HepG2 (cell line): Measurements from ENCODE around the gene BAIAP3. TPM values are rescaled to one million over a fixed set of nuclear protein-coding genes. Genes with fewer than 3 reads are reported as not detected.

Experiments used
- FOXA1 ChIP-seq, 2 experiments: fragments of 450-650 bp in 1 of 2; sonication (generic) in 1 of 2; formaldehyde crosslinking in 1 of 2; IDR thresholded peaks; 2 replicates each; pipeline versions ENCODE4 v1.4.0 to v1.6.1; 2016 to 2020; ENCODE audit warnings: missing genetic modification reagents in 1 of 2
- GATA4 ChIP-seq: sonication (generic); IDR thresholded peaks from 2 replicates; pipeline ENCODE4 v1.6.1; 2016; ENCODE audit warnings: antibody characterized with exemption, low read depth, borderline replicate concordance
- GFI1 ChIP-seq: sonication (generic); formaldehyde crosslinking; IDR thresholded peaks from 2 replicates; pipeline ENCODE4 v1.5.0; 2020; ENCODE audit warnings: missing genetic modification reagents, mild to moderate bottlenecking, borderline replicate concordance
- HCFC1 ChIP-seq: fragments of 150-350 bp; IDR thresholded peaks from 2 replicates; pipeline ENCODE4 v1.6.1; 2014; ENCODE audit warnings: low read depth, low read length
- KLF6 ChIP-seq: IDR thresholded peaks from 2 replicates; pipeline ENCODE4 v1.8.0; 2016; ENCODE audit warnings: missing biosample characterization, missing genetic modification reagents
- MLLT10 ChIP-seq: sonication (generic); formaldehyde crosslinking; IDR thresholded peaks from 2 replicates; pipeline ENCODE4 v1.4.0; 2020; ENCODE audit warnings: missing genetic modification reagents
- PAX8 ChIP-seq: sonication (generic); formaldehyde crosslinking; IDR thresholded peaks from 2 replicates; pipeline ENCODE4 v1.8.0; 2022; ENCODE audit warnings: mild to moderate bottlenecking, missing genetic modification reagents, borderline replicate concordance
- PPARG ChIP-seq: conservative IDR thresholded peaks from 2 replicates; pipeline ENCODE4 v1.6.1; 2016; ENCODE audit warnings: missing biosample characterization, missing genetic modification reagents
- TAF1 ChIP-seq: sonication (generic); formaldehyde crosslinking; IDR thresholded peaks from 2 replicates; pipeline ENCODE4 v1.4.0; 2020; ENCODE audit warnings: missing genetic modification reagents
- ZFYVE20 ChIP-seq: sonication (generic); formaldehyde crosslinking; IDR thresholded peaks from 2 replicates; pipeline ENCODE4 v1.8.0; 2023; ENCODE audit warnings: low read depth, mild to moderate bottlenecking, moderate library complexity, missing genetic modification reagents, borderline replicate concordance
- ZNF10 ChIP-seq: sonication (generic); formaldehyde crosslinking; IDR thresholded peaks from 2 replicates; pipeline ENCODE4 v1.4.0; 2020; ENCODE audit warnings: mild to moderate bottlenecking, low read depth, missing genetic modification reagents, borderline replicate concordance
- ZNF546 ChIP-seq: sonication (generic); formaldehyde crosslinking; conservative IDR thresholded peaks from 2 replicates; pipeline ENCODE4 v1.8.1; 2023; ENCODE audit warnings: mild to moderate bottlenecking, missing genetic modification reagents
- ZNF775 ChIP-seq: sonication (generic); formaldehyde crosslinking; IDR thresholded peaks from 2 replicates; pipeline ENCODE4 v1.4.0; 2020; ENCODE audit warnings: missing genetic modification reagents, mild to moderate bottlenecking, moderate library complexity, borderline replicate concordance
- ZNF781 ChIP-seq: sonication (generic); formaldehyde crosslinking; IDR thresholded peaks from 2 replicates; pipeline ENCODE4 v1.5.1; 2020; ENCODE audit warnings: borderline replicate concordance, mild to moderate bottlenecking, missing genetic modification reagents; ENCODE audit errors: not compliant biosample characterization
- polyA plus RNA-seq, 8 experiments: library from polyadenylated mRNA; depleted of rRNA in 3 of 8; stranded (reverse) in 7 of 8; unstranded in 1 of 8; fragments of >200 nt; fragmentation: Illumina TruSeq in 4 of 8; extraction: Trizol in 4 of 8; gene quantifications; 2 replicates each; pipeline versions ENCODE4 v1.2.1 to v1.2.3, GENCODE V29; 2011 to 2016; ENCODE audit warnings: low read depth in 4 of 8, missing spikeins in 1 of 8, mixed read lengths in 1 of 8; ENCODE audit not compliant: insufficient read depth in 1 of 8
- total RNA-seq, 5 experiments: library from RNA; depleted of rRNA; stranded (reverse); fragments of >200 nt; fragmentation: Illumina TruSeq; extraction: Trizol; gene quantifications; 2 replicates each; pipeline ENCODE4 v1.2.3, GENCODE V29; 2016; ENCODE audit warnings: low read depth in 1 of 5
- TF ChIP-seq, protein P1 (sequence below): IDR thresholded peaks from 2 replicates; pipeline ENCODE4 v1.6.1; 2016; ENCODE audit warnings: low read depth, missing genetic modification reagents, missing compliant biosample characterization
- TF ChIP-seq, protein P2 (sequence below): sonication (generic); formaldehyde crosslinking; IDR thresholded peaks from 2 replicates; pipeline ENCODE4 v1.8.0; 2022; ENCODE audit warnings: mild to moderate bottlenecking, missing genetic modification reagents; ENCODE audit not compliant: insufficient replicate concordance
- TF ChIP-seq, protein P3 (sequence below): IDR thresholded peaks from 2 replicates; pipeline ENCODE4 v1.6.1; 2016; ENCODE audit warnings: mild to moderate bottlenecking, missing biosample characterization, missing genetic modification reagents
- TF ChIP-seq, protein P4 (sequence below): sonication (generic); formaldehyde crosslinking; IDR thresholded peaks from 2 replicates; pipeline ENCODE4 v1.4.0; 2020; ENCODE audit warnings: missing genetic modification reagents
- TF ChIP-seq, protein P5 (sequence below): sonication (generic); formaldehyde crosslinking; IDR thresholded peaks from 2 replicates; pipeline ENCODE4 v1.8.0; 2022; ENCODE audit warnings: mild to moderate bottlenecking, missing genetic modification reagents, moderate library complexity

The BAIAP3 gene
- total and polyA plus RNA-seq, 2 of the 13 experiments (the other 11 are each of a cell fraction or from before 2014, with no cell fraction given): 3.2 to 5.7 TPM

DNA sequence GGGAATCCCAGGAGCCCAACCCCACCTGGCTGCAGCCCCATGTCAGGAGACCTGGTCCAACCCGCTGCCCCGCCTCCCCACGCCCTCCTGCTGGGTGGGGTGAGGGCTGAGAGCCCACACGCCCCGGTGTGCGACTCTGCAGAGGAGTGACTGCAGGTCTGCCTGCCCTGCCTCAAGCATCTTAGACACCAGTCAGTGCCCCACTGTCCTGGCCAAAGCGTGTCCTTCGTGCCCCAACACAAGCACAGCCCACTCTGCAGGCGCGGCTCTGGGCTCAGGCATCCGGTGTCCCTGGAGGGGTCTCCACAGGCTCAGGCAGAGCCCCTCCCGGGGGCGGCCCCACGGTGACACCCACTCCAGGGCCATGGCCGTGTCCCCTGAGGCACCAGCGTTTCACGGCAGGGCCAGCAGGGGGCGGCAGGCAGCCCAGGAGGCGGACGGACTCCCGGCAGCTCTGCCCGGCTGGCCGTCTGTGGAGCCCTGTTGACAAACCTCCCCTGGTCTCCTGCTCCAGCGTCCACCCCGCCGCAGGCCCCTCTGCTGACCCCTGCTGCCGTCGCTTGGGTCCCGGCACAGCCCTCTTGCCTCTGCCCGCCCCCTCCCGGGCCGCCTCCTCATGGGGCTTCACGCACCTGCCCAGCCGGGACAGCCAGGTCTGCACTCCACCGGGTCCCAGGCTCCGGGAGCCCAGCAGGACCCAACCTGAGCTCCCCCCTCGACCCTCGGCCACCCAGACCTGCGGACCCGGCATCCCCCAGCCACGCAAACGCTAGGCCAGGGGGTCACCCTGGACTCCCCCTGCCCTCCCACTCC, 32.6 kb upstream of the BAIAP3 start (continued):
- TF ChIP-seq, protein P1, sequence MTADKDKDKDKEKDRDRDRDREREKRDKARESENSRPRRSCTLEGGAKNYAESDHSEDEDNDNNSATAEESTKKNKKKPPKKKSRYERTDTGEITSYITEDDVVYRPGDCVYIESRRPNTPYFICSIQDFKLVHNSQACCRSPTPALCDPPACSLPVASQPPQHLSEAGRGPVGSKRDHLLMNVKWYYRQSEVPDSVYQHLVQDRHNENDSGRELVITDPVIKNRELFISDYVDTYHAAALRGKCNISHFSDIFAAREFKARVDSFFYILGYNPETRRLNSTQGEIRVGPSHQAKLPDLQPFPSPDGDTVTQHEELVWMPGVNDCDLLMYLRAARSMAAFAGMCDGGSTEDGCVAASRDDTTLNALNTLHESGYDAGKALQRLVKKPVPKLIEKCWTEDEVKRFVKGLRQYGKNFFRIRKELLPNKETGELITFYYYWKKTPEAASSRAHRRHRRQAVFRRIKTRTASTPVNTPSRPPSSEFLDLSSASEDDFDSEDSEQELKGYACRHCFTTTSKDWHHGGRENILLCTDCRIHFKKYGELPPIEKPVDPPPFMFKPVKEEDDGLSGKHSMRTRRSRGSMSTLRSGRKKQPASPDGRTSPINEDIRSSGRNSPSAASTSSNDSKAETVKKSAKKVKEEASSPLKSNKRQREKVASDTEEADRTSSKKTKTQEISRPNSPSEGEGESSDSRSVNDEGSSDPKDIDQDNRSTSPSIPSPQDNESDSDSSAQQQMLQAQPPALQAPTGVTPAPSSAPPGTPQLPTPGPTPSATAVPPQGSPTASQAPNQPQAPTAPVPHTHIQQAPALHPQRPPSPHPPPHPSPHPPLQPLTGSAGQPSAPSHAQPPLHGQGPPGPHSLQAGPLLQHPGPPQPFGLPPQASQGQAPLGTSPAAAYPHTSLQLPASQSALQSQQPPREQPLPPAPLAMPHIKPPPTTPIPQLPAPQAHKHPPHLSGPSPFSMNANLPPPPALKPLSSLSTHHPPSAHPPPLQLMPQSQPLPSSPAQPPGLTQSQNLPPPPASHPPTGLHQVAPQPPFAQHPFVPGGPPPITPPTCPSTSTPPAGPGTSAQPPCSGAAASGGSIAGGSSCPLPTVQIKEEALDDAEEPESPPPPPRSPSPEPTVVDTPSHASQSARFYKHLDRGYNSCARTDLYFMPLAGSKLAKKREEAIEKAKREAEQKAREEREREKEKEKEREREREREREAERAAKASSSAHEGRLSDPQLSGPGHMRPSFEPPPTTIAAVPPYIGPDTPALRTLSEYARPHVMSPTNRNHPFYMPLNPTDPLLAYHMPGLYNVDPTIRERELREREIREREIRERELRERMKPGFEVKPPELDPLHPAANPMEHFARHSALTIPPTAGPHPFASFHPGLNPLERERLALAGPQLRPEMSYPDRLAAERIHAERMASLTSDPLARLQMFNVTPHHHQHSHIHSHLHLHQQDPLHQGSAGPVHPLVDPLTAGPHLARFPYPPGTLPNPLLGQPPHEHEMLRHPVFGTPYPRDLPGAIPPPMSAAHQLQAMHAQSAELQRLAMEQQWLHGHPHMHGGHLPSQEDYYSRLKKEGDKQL (CRISPR knock-in tag): no peak
- TF ChIP-seq KLF6 (CRISPR knock-in tag): 0 out of 2 replicates have a peak, but pooled peaks have one; percentile 36
- peak; percentile 25 for TF ChIP-seq ZNF781 (CRISPR knock-in tag)
- TF ChIP-seq TAF1 (CRISPR knock-in tag): peak; percentile 33
- TF ChIP-seq HCFC1: no peak
- no peak for TF ChIP-seq FOXA1 (IDR thresholded peaks at IDR 0.05)
- peak; percentile 90 for TF ChIP-seq FOXA1 (CRISPR knock-in tag; IDR thresholded peaks at IDR 0.05)
- no peak for TF ChIP-seq ZNF10
- no peak for TF ChIP-seq PAX8
- TF ChIP-seq, protein P2, sequence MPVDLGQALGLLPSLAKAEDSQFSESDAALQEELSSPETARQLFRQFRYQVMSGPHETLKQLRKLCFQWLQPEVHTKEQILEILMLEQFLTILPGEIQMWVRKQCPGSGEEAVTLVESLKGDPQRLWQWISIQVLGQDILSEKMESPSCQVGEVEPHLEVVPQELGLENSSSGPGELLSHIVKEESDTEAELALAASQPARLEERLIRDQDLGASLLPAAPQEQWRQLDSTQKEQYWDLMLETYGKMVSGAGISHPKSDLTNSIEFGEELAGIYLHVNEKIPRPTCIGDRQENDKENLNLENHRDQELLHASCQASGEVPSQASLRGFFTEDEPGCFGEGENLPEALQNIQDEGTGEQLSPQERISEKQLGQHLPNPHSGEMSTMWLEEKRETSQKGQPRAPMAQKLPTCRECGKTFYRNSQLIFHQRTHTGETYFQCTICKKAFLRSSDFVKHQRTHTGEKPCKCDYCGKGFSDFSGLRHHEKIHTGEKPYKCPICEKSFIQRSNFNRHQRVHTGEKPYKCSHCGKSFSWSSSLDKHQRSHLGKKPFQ (CRISPR knock-in tag): peak; percentile 14
- TF ChIP-seq GFI1 (CRISPR knock-in tag): peak; percentile 49; the same call in 1 of the 2 replicates
- no peak for TF ChIP-seq ZFYVE20 (CRISPR knock-in tag)
- TF ChIP-seq PPARG: no peak
- TF ChIP-seq, protein P3, sequence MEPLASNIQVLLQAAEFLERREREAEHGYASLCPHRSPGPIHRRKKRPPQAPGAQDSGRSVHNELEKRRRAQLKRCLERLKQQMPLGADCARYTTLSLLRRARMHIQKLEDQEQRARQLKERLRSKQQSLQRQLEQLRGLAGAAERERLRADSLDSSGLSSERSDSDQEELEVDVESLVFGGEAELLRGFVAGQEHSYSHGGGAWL (CRISPR knock-in tag): no peak
- TF ChIP-seq GATA4: no peak
- TF ChIP-seq, protein P4, sequence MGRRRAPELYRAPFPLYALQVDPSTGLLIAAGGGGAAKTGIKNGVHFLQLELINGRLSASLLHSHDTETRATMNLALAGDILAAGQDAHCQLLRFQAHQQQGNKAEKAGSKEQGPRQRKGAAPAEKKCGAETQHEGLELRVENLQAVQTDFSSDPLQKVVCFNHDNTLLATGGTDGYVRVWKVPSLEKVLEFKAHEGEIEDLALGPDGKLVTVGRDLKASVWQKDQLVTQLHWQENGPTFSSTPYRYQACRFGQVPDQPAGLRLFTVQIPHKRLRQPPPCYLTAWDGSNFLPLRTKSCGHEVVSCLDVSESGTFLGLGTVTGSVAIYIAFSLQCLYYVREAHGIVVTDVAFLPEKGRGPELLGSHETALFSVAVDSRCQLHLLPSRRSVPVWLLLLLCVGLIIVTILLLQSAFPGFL (CRISPR knock-in tag): no peak
- TF ChIP-seq, protein P5, sequence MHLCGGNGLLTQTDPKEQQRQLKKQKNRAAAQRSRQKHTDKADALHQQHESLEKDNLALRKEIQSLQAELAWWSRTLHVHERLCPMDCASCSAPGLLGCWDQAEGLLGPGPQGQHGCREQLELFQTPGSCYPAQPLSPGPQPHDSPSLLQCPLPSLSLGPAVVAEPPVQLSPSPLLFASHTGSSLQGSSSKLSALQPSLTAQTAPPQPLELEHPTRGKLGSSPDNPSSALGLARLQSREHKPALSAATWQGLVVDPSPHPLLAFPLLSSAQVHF (CRISPR knock-in tag): no peak
- no peak for TF ChIP-seq ZNF775
- 0 out of 2 replicates have a peak, but pooled peaks have one; percentile 48 for TF ChIP-seq ZNF546 (CRISPR knock-in tag)
- TF ChIP-seq MLLT10 (CRISPR knock-in tag): no peak
